HG02588 (cell line): ENCODE data around the gene GSK3B.

Experiments used
- ATAC-seq: cut with Tn5 transposase; IDR thresholded peaks from one replicate; pipeline ENCODE4 v1.9.1; 2021; ENCODE audit warnings: mild to moderate bottlenecking, moderate library complexity; ENCODE audit not compliant: unreplicated experiment

Gene GSK3B

GRCh38 chr3:119831022-119831421 lies 263.2 kb downstream of the GSK3B start:
- no peak for ATAC-seq

GRCh38 chr3:119829420-119829819 lies 264.8 kb downstream of the GSK3B start:
- no peak for ATAC-seq

GRCh38 chr3:119826711-119827608 lies 267.3 kb downstream of the GSK3B start:
- no peak for ATAC-seq

DNA sequence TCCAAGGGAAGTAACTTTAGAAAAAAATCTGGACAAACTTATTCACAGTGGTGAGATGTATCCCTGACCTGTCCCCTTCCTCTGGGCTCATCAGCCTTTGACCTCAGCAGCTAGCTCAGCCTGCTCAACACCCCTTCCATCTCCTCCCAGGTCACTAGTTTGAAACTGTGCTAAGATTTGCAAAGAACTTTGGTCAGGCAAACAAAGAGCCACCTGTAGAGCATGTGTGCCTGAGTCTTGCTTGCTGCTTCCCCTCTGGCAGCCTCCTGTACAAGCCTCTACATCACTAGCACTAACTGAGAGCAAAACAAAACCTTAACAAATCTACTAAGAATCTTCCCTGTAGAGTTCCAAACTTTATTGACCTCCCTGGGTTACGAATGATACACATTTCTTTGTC lies 268.4 kb downstream of the GSK3B start:
- no peak for ATAC-seq

DNA sequence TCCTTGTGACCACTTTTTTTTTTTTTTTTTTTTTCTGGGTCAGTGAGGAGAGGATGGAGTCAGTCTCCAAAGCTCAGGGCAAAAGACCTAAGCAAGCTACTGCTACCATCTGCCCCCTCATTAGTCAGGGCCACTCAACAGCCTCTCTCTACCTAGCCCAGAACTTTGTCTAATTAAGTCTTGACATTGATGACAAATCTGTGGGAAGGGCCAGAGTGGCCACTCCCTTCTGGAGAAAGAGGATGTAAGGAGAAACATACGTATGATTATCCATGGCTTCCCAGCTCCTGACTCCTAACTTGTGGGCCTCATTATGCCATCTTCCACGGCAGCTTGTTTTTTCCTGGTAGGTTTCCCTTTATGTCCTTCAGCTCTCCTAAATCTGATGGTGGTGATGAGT lies 274.4 kb downstream of the GSK3B start:
- no peak for ATAC-seq

- no peak for ATAC-seq
Observed at GRCh38 chr3:119818937-119819336, 275.3 kb downstream of the GSK3B start.

- ATAC-seq, result no peak
Observed at GRCh38 chr3:119817583-119818363, 276.5 kb downstream of the GSK3B start.

DNA sequence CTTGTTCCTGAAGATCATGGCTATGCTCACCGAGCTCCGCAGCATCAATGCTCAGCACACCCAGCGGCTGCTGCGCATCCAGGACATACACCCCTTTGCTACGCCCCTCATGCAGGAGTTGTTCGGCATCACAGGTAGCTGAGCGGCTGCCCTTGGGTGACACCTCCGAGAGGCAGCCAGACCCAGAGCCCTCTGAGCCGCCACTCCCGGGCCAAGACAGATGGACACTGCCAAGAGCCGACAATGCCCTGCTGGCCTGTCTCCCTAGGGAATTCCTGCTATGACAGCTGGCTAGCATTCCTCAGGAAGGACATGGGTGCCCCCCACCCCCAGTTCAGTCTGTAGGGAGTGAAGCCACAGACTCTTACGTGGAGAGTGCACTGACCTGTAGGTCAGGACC lies 277.2 kb downstream of the GSK3B start:
- ATAC-seq, result no peak

GRCh38 chr3:119815716-119816115 lies 278.5 kb downstream of the GSK3B start:
- no peak for ATAC-seq

DNA sequence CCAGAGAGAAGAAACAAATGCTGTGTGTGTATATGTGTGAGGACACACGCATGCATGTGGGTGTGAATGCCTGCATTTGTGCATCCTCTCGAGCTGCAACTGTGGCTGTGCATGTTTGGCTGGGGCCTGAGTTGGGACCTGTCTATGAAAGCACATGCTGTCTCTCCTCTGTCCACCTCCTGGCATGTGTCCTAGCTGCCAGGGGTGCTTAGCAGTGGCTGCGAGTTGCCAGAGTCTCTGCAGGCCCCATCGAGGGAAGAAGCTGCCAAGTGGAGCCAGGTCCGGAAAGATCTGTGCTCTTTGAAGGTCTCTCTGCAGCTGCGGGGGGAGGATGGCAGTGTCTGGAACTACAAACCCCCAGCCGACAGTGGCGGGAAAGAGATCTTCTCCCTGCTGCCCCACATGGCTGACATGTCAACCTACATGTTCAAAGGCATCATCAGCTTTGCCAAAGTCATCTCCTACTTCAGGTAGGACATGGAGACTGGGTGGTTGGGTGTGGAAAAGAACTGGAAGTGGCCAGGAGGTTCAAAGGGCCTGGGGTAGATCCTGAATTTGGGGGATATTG lies 281.7 kb downstream of the GSK3B start:
- ATAC-seq, result no peak

DNA sequence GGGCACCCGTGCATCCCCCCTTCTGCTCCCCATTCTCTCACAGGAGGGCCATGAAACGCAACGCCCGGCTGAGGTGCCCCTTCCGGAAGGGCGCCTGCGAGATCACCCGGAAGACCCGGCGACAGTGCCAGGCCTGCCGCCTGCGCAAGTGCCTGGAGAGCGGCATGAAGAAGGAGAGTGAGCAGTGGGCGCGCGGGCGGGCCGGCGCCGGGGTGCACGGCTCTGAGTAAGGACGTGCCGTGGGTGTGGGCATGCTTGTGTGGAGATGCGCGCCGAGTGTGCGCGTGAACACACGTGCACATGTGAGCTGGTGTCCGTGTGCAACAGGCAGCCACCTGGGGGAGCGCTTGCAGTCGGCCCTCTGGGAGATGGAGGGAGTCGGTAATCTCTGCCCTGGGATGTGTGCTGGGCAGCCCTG lies 284.2 kb downstream of the GSK3B start:
- peak; percentile 85 for ATAC-seq

GRCh38 chr3:119809249-119810017 lies 284.8 kb downstream of the GSK3B start:
- peak; percentile 28 for ATAC-seq

DNA sequence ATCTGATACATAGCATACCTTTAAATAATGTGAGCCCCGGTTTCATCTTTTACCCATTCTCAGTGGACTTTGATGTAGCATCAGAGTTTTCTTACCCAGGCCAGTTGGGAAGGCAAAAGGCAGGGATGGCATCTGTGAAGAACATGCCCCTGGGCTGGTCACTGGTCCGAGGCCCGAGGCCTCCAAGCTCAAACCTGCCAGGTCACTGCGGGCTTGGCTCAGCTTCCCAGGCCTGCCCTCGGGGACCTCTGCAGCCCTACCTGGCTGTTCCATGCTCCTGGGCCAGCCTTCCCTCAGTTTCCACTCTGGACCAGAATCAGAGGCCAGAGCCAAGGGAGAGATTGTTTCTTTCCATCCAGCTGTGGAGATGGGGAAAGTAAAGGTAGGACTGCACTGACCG lies 285.4 kb downstream of the GSK3B start:
- no peak for ATAC-seq

DNA sequence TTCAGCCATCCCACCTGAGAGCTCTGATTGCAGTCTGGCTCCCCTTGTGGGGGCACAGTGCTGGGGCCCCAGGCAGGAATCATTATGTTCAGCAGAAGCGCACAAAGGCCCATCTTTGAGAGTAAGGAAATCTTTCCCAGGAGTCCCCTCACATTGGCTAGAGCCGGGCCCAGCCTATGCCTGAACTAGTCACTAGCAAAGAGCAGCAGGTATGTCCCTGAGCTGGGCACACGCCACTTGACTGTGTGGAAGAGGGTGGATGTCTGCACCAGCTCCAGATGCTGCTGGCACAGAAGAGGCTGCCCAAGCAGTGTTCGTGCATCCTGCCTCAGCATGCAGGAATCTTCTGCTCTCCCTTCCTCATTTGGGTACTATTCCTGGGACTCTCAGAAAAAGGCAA lies 286.0 kb downstream of the GSK3B start:
- no peak for ATAC-seq

DNA sequence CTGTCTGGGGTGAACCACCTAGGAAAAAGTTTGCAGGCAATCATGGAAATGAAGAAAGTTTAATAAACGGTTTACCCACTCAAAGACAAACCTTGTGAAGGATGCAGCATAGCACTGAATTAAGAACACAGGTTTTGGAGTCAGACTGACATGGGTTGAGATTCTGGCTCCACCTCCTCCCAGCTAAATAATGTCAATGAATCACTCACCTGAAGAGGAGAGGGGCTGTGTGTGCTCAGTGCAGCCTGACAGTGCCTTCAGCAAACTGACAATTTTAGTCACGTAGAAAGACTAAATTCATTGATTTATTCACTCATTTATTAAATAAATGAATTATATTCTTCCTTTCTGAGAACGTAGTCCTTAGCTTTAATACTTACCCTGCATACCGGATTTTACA lies 293.4 kb downstream of the GSK3B start:
- no peak for ATAC-seq

GRCh38 chr3:119796785-119797184 lies 297.5 kb downstream of the GSK3B start:
- no peak for ATAC-seq

DNA sequence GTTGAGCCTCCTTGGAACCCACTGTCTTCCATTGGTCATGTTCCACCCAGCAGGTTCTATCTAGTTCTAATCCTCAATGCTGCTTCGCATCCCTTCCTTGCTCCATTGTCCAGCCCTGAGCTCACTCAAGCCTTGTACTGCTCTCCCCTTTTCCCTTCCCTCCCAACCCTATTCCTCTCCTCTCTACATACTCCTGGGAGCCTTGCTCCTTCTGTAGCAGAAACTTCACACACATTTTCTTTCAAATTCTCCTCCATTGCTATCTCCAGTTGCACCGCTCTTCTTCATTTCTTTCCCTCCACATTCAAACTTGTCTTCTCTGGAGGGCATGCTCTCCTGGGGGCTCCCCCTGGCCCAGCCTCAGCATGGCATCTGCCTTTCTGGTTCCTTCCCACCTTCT lies 297.9 kb downstream of the GSK3B start:
- ATAC-seq, result no peak

GRCh38 chr3:119795849-119796248 lies 298.4 kb downstream of the GSK3B start:
- no peak for ATAC-seq

GRCh38 chr3:119794971-119795612 lies 299.2 kb downstream of the GSK3B start:
- ATAC-seq, result no peak

DNA sequence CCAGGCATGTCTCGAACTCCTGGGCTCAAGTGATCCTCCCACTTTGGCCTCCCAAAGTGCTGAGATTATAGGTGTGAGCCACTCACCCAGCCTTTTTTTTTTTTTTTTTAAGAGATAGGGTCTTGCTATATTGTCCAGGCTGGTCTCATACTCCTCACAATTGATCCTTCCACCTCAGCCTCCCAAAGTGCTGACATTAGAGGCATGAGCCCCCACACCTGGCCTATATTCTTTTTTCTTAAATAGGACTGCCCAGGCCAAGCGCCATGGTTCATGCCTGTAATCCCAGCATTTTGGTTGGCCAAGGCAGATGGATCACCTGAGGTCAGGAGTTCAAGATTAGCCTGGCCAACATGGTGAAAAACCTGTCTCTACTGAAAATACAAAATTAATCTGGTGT lies 299.8 kb downstream of the GSK3B start:
- ATAC-seq, result no peak
